A673 (cell line): ENCODE results near the gene MLIP. TPM values are rescaled to one million over a fixed set of nuclear protein-coding genes. Genes with fewer than 3 reads are reported as not detected.

Experiments used
- BruUV-seq: library from RNA; stranded (reverse); fragments of 400-500 nt; replicated peaks from 2 replicates; lab custom pipeline; 2021; lab: Mats Ljungman, UMichigan
- CTCF ChIA-PET: fragments of 300-600 bp; sonication (Branson Sonifier 250); formaldehyde crosslinking; loops from one replicate; lab custom pipeline; 2022; ENCODE audit warnings: antibody characterized with exemption; lab: Charles Lee
- POLR2A ChIA-PET: fragments of 300-600 bp; sonication (Branson Sonifier 250); formaldehyde crosslinking; loops from one replicate; lab custom pipeline; 2022; ENCODE audit warnings: antibody characterized with exemption; ENCODE audit not compliant: low non-redundant PET; lab: Charles Lee
- DNase-seq: peaks from one replicate; pipeline ENCODE4 v3.0.0-alpha.2; 2015; ENCODE audit warnings: low spot score
- H3K27ac ChIP-seq: fragments of 200-600 bp; sonication (generic); 2 replicates; pipeline ENCODE4 v1.5.1; 2016; ENCODE audit warnings: mixed run types, low read depth, mild to moderate bottlenecking, mixed read lengths, antibody characterized with exemption, low read length; ENCODE audit not compliant: poor library complexity, severe bottlenecking
- H3K27me3 ChIP-seq: fragments of 200-600 bp; sonication (generic); replicated peaks from 2 replicates; pipeline ENCODE4 v1.6.1; 2017; ENCODE audit warnings: mixed run types, low read depth, mild to moderate bottlenecking, mixed read lengths, antibody characterized with exemption, low read length; ENCODE audit not compliant: insufficient read depth, poor library complexity
- H3K36me3 ChIP-seq: fragments of 200-600 bp; sonication (generic); 2 replicates; pipeline ENCODE4 v1.6.1; 2016; ENCODE audit warnings: mixed run types, mild to moderate bottlenecking, mixed read lengths, antibody characterized with exemption, low read length; ENCODE audit not compliant: insufficient read depth, poor library complexity, severe bottlenecking
- H3K4me1 ChIP-seq: fragments of 200-600 bp; sonication (generic); 2 replicates; pipeline ENCODE4 v1.6.1; 2017; ENCODE audit warnings: mixed run types, mild to moderate bottlenecking, mixed read lengths, antibody characterized with exemption, low read length; ENCODE audit not compliant: insufficient read depth, poor library complexity, severe bottlenecking
- H3K4me3 ChIP-seq: fragments of 200-600 bp; sonication (generic); 2 replicates; pipeline ENCODE4 v1.5.1; 2016; ENCODE audit warnings: low read depth, mixed run types, mild to moderate bottlenecking, mixed read lengths, low read length; ENCODE audit not compliant: poor library complexity, severe bottlenecking
- H3K9me3 ChIP-seq: fragments of 200-600 bp; sonication (generic); 2 replicates; pipeline ENCODE4 v1.6.1; 2016; ENCODE audit warnings: mixed run types, low read depth, mild to moderate bottlenecking, mixed read lengths, antibody characterized with exemption, low read length; ENCODE audit not compliant: poor library complexity, severe bottlenecking
- EZH2 ChIP-seq: fragments of 200-600 bp; sonication (generic); IDR thresholded peaks from 2 replicates; pipeline ENCODE4 v1.6.1; 2017; ENCODE audit warnings: borderline replicate concordance, low read depth, mild to moderate bottlenecking, mixed read lengths, antibody characterized with exemption, low read length; ENCODE audit not compliant: poor library complexity, severe bottlenecking
- intact Hi-C: fragments of 100-400 bp; cut with micrococcal nuclease; formaldehyde crosslinking; loops from one replicate; pipeline ENCODE4 v1.10.0; 2022; ENCODE audit not compliant: unreplicated experiment
- total RNA-seq: library from RNA; stranded (reverse); gene quantifications from 2 replicates; pipeline ENCODE4 v1.2.3, GENCODE V29; 2021
- TF ChIP-seq, protein P1 (sequence below): fragments of 300-800, 200-600 bp; sonication (generic); conservative IDR thresholded peaks from 2 replicates; pipeline ENCODE4 v1.5.1; 2017; ENCODE audit warnings: low read depth, mild to moderate bottlenecking, antibody characterized with exemption, low read length, moderate library complexity, mixed read lengths

The MLIP gene
- total RNA-seq, 1 experiment from 2014 or later, result 0.58 TPM

DNA sequence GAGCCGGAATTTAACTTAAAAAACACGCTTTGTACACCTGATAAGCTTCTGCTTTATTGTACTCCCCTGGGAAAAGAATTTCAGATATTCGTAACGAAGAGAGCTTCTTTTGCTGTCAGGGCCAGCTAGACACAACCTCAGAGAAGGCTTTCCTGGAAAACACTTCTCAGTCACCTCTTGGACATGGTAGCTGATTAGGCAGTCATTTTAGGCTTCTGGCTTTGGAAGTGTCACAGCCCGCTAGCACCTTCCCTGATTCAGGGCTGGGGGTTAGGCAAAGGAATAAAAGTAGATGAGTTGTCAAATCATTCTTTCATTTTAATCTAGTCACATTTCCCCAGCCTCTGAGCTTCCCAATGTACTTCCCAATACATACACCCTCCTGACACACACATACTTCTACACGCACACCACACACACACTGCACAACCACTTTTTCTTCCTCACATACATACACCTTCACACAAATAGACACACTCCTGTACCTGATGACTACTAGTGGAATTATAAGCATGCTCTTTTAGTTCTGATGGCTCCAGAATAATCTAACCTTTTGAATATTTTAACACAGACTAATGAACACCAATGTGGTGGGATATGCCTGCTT lies 162.1 kb downstream of the MLIP start:
- H3K4me1 ChIP-seq, result no peaks in the 10 kb centered on the region
- no peaks in the 10 kb centered on the region for H3K9me3 ChIP-seq
- no TSS peak for BruUV-seq
- H3K27ac ChIP-seq, result no peak overlapping the region
- ChIA-PET CTCF (no interaction called here), POLR2A (no interaction called here)
- intact Hi-C loops, result no loop called here
- H3K36me3 ChIP-seq, result no peaks in the 10 kb centered on the region
- no peak for DNase-seq
- H3K27me3 ChIP-seq, result peaks cover 7% of the 10 kb centered on the region
- no peak for TF ChIP-seq EZH2
- TF ChIP-seq, protein P1, sequence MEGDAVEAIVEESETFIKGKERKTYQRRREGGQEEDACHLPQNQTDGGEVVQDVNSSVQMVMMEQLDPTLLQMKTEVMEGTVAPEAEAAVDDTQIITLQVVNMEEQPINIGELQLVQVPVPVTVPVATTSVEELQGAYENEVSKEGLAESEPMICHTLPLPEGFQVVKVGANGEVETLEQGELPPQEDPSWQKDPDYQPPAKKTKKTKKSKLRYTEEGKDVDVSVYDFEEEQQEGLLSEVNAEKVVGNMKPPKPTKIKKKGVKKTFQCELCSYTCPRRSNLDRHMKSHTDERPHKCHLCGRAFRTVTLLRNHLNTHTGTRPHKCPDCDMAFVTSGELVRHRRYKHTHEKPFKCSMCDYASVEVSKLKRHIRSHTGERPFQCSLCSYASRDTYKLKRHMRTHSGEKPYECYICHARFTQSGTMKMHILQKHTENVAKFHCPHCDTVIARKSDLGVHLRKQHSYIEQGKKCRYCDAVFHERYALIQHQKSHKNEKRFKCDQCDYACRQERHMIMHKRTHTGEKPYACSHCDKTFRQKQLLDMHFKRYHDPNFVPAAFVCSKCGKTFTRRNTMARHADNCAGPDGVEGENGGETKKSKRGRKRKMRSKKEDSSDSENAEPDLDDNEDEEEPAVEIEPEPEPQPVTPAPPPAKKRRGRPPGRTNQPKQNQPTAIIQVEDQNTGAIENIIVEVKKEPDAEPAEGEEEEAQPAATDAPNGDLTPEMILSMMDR, result no peak
- no peak overlapping the region for H3K4me3 ChIP-seq

GRCh38 chr6:54274383-54274782 lies 163.1 kb downstream of the MLIP start:
- TF ChIP-seq EZH2, result no peak
- TF ChIP-seq, protein P1, result no peak
- no peak overlapping the region for H3K27ac ChIP-seq
- no TSS peak for BruUV-seq
- no peak overlapping the region for H3K4me3 ChIP-seq
- peaks cover 7% of the 10 kb centered on the region for H3K27me3 ChIP-seq
- intact Hi-C loops, result no loop called here
- ChIA-PET POLR2A (no interaction called here), CTCF (no interaction called here)
- no peaks in the 10 kb centered on the region for H3K9me3 ChIP-seq
- no peak for DNase-seq
- H3K4me1 ChIP-seq, result no peaks in the 10 kb centered on the region
- H3K36me3 ChIP-seq, result no peaks in the 10 kb centered on the region

- H3K4me3 ChIP-seq, result no peak overlapping the region
- no peaks in the 10 kb centered on the region for H3K36me3 ChIP-seq
- H3K4me1 ChIP-seq, result peaks cover 4% of the 10 kb centered on the region
- H3K27ac ChIP-seq, result no peak overlapping the region
- intact Hi-C loops, result no loop called here
- no TSS peak for BruUV-seq
- peaks cover 4% of the 10 kb centered on the region for H3K27me3 ChIP-seq
- no peaks in the 10 kb centered on the region for H3K9me3 ChIP-seq
- TF ChIP-seq EZH2, result no peak
- TF ChIP-seq, protein P1, result no peak
- CTCF ChIA-PET, result interaction anchor here (0.6 kb wide), 1 partner anchor 289 kb away, joined by 3 read pairs; no protein-coding TSS in a partner anchor
- POLR2A ChIA-PET, result no interaction called here
- peak; percentile 31 for DNase-seq
Observed at GRCh38 chr6:54282186-54282585, 170.9 kb downstream of the MLIP start.
